Measurements from ENCODE around the gene PRKG1. TPM values are rescaled to one million over a fixed set of nuclear protein-coding genes. Genes with fewer than 3 reads are reported as not detected.

The PRKG1 gene
- total RNA-seq, 4 donors from 2014 or later, result 24.5 to 46.1 (median 37.1) TPM

- Histone ChIP-seq H3K4me1 (peaks cover 0 to 27% (median 21%) of the 10 kb centered on the region in 4 donors), H3K9me3 (no peaks in the 10 kb centered on the region), H3K36me3 (no peaks in the 10 kb centered on the region), H3K4me3 (no peak overlapping the region), H3K27me3 (no peaks in the 10 kb centered on the region), H3K27ac (replicated peaks in 1 of 4) (no peak overlapping the region)
- DNase-seq (ENCODE audit: extremely low spot score), result no peak
- WGBS, result 89% methylated on average over 1 of the region's 1 CpG
- intact Hi-C loops (cut with DNase I), result no loop called here
- TF ChIP-seq, protein P1, sequence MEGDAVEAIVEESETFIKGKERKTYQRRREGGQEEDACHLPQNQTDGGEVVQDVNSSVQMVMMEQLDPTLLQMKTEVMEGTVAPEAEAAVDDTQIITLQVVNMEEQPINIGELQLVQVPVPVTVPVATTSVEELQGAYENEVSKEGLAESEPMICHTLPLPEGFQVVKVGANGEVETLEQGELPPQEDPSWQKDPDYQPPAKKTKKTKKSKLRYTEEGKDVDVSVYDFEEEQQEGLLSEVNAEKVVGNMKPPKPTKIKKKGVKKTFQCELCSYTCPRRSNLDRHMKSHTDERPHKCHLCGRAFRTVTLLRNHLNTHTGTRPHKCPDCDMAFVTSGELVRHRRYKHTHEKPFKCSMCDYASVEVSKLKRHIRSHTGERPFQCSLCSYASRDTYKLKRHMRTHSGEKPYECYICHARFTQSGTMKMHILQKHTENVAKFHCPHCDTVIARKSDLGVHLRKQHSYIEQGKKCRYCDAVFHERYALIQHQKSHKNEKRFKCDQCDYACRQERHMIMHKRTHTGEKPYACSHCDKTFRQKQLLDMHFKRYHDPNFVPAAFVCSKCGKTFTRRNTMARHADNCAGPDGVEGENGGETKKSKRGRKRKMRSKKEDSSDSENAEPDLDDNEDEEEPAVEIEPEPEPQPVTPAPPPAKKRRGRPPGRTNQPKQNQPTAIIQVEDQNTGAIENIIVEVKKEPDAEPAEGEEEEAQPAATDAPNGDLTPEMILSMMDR (IDR thresholded peaks at IDR 0.05), result no peak
- no peak for TF ChIP-seq EP300 (IDR thresholded peaks at IDR 0.05)
- no peak for TF ChIP-seq POLR2AphosphoS5 (IDR thresholded peaks at IDR 0.05)
- no peak for TF ChIP-seq POLR2A (IDR thresholded peaks at IDR 0.05; ENCODE audit: low read depth)
These were observed 427.8 kb downstream of the PRKG1 start for GRCh38 chr10:51502124-51502523.

- DNase-seq (ENCODE audit: extremely low spot score), result no peak
- no peak overlapping the region for H3K4me3 ChIP-seq
- intact Hi-C loops (cut with DNase I), result no loop called here
- 90% methylated on average over 1 of the region's 1 CpG for WGBS
- H3K9me3 ChIP-seq, result no peaks in the 10 kb centered on the region
- no peaks in the 10 kb centered on the region for H3K27me3 ChIP-seq
- no peaks in the 10 kb centered on the region for H3K36me3 ChIP-seq
- H3K4me1 ChIP-seq, result peaks cover 0 to 27% (median 21%) of the 10 kb centered on the region in 4 donors
- no peak for TF ChIP-seq POLR2AphosphoS5 (IDR thresholded peaks at IDR 0.05)
- no peak for TF ChIP-seq POLR2A (IDR thresholded peaks at IDR 0.05; ENCODE audit: low read depth)
- TF ChIP-seq, protein P1 (IDR thresholded peaks at IDR 0.05), result no peak
- no peak for TF ChIP-seq EP300 (IDR thresholded peaks at IDR 0.05)
- H3K27ac ChIP-seq (replicated peaks in 1 of 4), result no peak overlapping the region
These were observed 429.1 kb downstream of the PRKG1 start for GRCh38 chr10:51503378-51503777.

- H3K27ac ChIP-seq (replicated peaks in 1 of 4), result no peak overlapping the region
- no peak overlapping the region for H3K4me3 ChIP-seq
- H3K27me3 ChIP-seq, result no peaks in the 10 kb centered on the region
- 95% methylated on average over 3 of the region's 3 CpGs for WGBS
- no peaks in the 10 kb centered on the region for H3K36me3 ChIP-seq
- no peak for TF ChIP-seq POLR2AphosphoS5 (IDR thresholded peaks at IDR 0.05)
- no peak for TF ChIP-seq EP300 (IDR thresholded peaks at IDR 0.05)
- TF ChIP-seq POLR2A (IDR thresholded peaks at IDR 0.05; ENCODE audit: low read depth), result no peak
- TF ChIP-seq, protein P1 (IDR thresholded peaks at IDR 0.05), result no peak
- intact Hi-C loops (cut with DNase I), result no loop called here
- H3K4me1 ChIP-seq, result no peaks in the 10 kb centered on the region
- H3K9me3 ChIP-seq, result no peaks in the 10 kb centered on the region
- no peak for DNase-seq (ENCODE audit: extremely low spot score)
These were observed 433.2 kb downstream of the PRKG1 start for GRCh38 chr10:51507476-51507875.

GRCh38 chr10:51508156-51508555 is 433.9 kb downstream of the PRKG1 start:
- H3K9me3 ChIP-seq, result no peaks in the 10 kb centered on the region
- intact Hi-C loops (cut with DNase I), result no loop called here
- no peak overlapping the region for H3K4me3 ChIP-seq
- WGBS, result 92% methylated on average over 2 of the region's 2 CpGs
- H3K27me3 ChIP-seq, result no peaks in the 10 kb centered on the region
- no peak for DNase-seq (ENCODE audit: extremely low spot score)
- TF ChIP-seq POLR2AphosphoS5 (IDR thresholded peaks at IDR 0.05), result no peak
- TF ChIP-seq EP300 (IDR thresholded peaks at IDR 0.05), result no peak
- TF ChIP-seq POLR2A (IDR thresholded peaks at IDR 0.05; ENCODE audit: low read depth), result no peak
- TF ChIP-seq, protein P1 (IDR thresholded peaks at IDR 0.05), result no peak
- H3K4me1 ChIP-seq, result no peaks in the 10 kb centered on the region
- H3K36me3 ChIP-seq, result no peaks in the 10 kb centered on the region
- H3K27ac ChIP-seq (replicated peaks in 1 of 4), result no peak overlapping the region

DNA sequence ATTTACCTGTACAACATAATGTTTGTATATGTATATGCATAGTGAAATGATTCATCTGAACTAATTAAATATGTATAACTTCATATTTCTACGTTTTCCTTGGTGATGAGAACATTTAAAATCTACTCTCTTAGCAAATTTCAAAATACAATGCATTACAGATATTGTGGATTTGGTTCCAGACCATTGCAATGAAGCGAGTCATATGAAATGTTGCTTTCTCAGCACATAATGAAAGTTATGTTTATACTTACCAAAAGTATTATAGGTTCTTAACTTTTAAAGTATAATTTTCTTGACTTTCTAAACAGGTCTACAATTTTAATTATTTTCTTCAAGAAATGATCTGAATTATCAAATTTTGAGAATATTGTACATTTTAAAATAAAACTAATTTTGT is 435.9 kb downstream of the PRKG1 start:
- intact Hi-C loops (cut with DNase I), result no loop called here
- Histone ChIP-seq H3K4me1 (no peaks in the 10 kb centered on the region), H3K27me3 (no peaks in the 10 kb centered on the region), H3K4me3 (no peak overlapping the region), H3K27ac (replicated peaks in 1 of 4) (no peak overlapping the region), H3K36me3 (no peaks in the 10 kb centered on the region), H3K9me3 (no peaks in the 10 kb centered on the region)
- 86% methylated on average over 2 of the region's 2 CpGs for WGBS
- no peak for TF ChIP-seq EP300 (IDR thresholded peaks at IDR 0.05)
- TF ChIP-seq, protein P1 (IDR thresholded peaks at IDR 0.05), result no peak
- DNase-seq (ENCODE audit: extremely low spot score), result no peak

Measured in esophagus muscularis mucosa (tissue), 4 donors.